Right atrium auricular region (tissue), 2 donors: Measurements from ENCODE around the gene ITSN2. TPM values are rescaled to one million over a fixed set of nuclear protein-coding genes. Genes with fewer than 3 reads are reported as not detected.

ENCODE experiments used
- DNase-seq: peaks from one replicate; pipeline ENCODE4 v3.0.0-alpha.2; 2019; ENCODE audit warnings: low spot score
- H3K27ac ChIP-seq, 2 donors: fragments of 200-600 bp; sonication (generic); 1 replicate in 1 of 2; 2 replicates in 1 of 2; pipeline ENCODE4 v1.5.1; 2016 to 2019
- H3K27me3 ChIP-seq, 2 donors: fragments of 200-600 bp; sonication (generic); one replicate each; pipeline versions ENCODE4 v1.5.1 to v1.6.0; 2017 to 2019
- H3K36me3 ChIP-seq: fragments of 200-600 bp; sonication (generic); one replicate; pipeline ENCODE4 v1.5.1; 2016
- H3K4me1 ChIP-seq, 2 donors: fragments of 200-600 bp; sonication (generic); one replicate each; pipeline versions ENCODE4 v1.5.1 to v1.6.0; 2017 to 2019
- H3K4me3 ChIP-seq, 2 donors: fragments of 200-600 bp; sonication (generic); 1 replicate in 1 of 2; 2 replicates in 1 of 2; pipeline ENCODE4 v1.5.1; 2017 to 2019; ENCODE audit warnings: mild to moderate bottlenecking in 1 of 2, moderate library complexity in 1 of 2
- H3K9me3 ChIP-seq, 2 donors: fragments of 200-600 bp; sonication (generic); one replicate each; pipeline ENCODE4 v1.5.1; 2019
- total RNA-seq, 2 donors: library from RNA; depleted of rRNA; stranded (reverse); fragments of >200 nt; gene quantifications; one replicate each; pipeline ENCODE4 v1.1.0, GENCODE V29; 2016
- TF ChIP-seq, protein P1 (sequence below), 2 donors: fragments of 200-600 bp; sonication (generic); IDR thresholded peaks; one replicate each; pipeline ENCODE4 v1.5.1; 2019; ENCODE audit warnings: antibody characterized with exemption in 2 of 2

ITSN2 gene
- total RNA-seq, 2 donors from 2014 or later = 40.1 to 40.4 TPM

DNA sequence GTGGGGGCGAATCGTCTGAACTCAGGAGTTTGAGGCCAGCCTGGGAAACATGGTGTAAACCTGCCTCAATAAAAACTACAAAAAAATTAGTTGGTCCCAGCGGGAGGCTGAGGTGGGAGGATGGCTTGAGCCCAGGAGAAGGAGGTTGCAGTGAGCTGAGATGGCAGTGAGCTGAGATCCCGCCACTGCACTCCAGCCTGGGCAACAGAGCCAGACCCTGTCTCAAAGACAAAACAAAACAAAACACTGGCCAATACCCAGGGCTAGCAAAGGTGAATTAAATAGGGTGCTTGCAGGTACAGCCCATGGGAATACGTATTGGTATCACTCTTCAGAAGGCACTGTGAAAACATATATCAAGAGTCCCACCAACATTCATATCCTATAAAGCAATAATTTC, 7.0 kb downstream of the ITSN2 start:
- Histone ChIP-seq H3K4me1 (peaks cover 0 to 63% of the 10 kb centered on the region in 2 donors), H3K36me3 (no peaks in the 10 kb centered on the region), H3K27ac (no peak overlapping the region), H3K9me3 (no peaks in the 10 kb centered on the region), H3K27me3 (no peaks in the 10 kb centered on the region), H3K4me3 (no peak overlapping the region)
- TF ChIP-seq, protein P1, sequence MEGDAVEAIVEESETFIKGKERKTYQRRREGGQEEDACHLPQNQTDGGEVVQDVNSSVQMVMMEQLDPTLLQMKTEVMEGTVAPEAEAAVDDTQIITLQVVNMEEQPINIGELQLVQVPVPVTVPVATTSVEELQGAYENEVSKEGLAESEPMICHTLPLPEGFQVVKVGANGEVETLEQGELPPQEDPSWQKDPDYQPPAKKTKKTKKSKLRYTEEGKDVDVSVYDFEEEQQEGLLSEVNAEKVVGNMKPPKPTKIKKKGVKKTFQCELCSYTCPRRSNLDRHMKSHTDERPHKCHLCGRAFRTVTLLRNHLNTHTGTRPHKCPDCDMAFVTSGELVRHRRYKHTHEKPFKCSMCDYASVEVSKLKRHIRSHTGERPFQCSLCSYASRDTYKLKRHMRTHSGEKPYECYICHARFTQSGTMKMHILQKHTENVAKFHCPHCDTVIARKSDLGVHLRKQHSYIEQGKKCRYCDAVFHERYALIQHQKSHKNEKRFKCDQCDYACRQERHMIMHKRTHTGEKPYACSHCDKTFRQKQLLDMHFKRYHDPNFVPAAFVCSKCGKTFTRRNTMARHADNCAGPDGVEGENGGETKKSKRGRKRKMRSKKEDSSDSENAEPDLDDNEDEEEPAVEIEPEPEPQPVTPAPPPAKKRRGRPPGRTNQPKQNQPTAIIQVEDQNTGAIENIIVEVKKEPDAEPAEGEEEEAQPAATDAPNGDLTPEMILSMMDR (IDR thresholded peaks at IDR 0.05) = no peak
- no peak for DNase-seq

DNA sequence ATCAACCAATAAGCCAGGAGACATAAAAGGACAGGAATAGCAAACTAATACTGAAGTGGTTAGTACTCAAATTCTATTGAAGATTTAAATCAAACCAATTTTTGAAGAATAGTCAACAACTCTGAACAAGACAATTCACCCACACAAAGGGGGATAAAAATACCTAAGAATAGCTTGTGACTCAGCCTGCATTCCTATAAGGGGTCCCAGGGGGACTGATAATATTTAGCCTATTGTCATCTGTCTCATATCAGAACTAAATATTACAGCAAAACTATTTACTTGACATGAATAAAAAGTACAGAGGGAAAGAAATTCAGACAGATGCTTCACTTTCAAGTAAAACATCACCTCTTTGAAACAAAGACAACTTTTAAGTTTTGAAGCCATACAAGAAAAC, 7.7 kb downstream of the ITSN2 start:
- Histone ChIP-seq H3K27ac (peak overlapping the region in 1 of 2 donors; percentile 46), H3K4me1 (peaks cover 0 to 63% of the 10 kb centered on the region in 2 donors), H3K9me3 (no peaks in the 10 kb centered on the region), H3K36me3 (no peaks in the 10 kb centered on the region), H3K4me3 (no peak overlapping the region), H3K27me3 (no peaks in the 10 kb centered on the region)
- no peak for DNase-seq
- TF ChIP-seq, protein P1 (IDR thresholded peaks at IDR 0.05) = no peak

DNA sequence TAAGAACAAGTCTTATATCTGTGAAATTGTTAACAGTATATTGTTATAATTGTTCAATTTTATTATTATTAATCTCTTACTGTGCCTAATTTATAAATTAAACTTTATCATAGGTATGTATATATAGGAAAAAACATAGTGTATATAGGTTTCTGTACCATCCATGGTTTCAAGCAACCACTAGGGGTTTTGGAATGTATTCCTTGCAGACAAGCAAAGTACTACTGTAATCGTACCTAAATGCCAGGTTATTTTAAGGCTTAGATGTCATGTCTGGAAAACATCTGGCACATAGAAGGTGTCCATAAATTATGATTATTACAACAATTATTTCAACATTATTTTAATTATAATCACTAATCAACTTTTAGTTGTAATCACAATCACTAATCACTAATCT, 8.4 kb downstream of the ITSN2 start:
- Histone ChIP-seq H3K9me3 (no peaks in the 10 kb centered on the region), H3K4me1 (peaks cover 0 to 63% of the 10 kb centered on the region in 2 donors), H3K4me3 (no peak overlapping the region), H3K36me3 (no peaks in the 10 kb centered on the region), H3K27ac (peak overlapping the region in 1 of 2 donors; percentile 46), H3K27me3 (no peaks in the 10 kb centered on the region)
- no peak for DNase-seq
- TF ChIP-seq, protein P1 (IDR thresholded peaks at IDR 0.05) = peak in 1 of 2 donors; percentile 40

DNA sequence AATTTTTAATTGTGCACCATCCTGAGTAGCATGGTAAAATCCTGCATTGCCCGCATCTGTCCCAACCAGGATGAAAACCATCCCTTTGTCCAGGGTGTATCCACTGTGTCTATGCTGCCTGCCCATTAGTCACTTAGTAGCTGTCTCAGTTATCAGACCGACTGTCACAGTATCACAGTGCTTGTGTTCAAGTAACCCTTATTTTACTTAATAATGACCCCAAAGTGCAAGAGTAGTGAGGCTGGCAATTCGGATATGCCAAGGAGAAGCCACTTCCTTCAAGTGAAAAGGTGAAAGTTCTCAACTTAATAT, 8.8 kb downstream of the ITSN2 start:
- TF ChIP-seq, protein P1 (IDR thresholded peaks at IDR 0.05) = no peak
- H3K27me3 ChIP-seq = no peaks in the 10 kb centered on the region
- H3K4me3 ChIP-seq = no peak overlapping the region
- H3K9me3 ChIP-seq = no peaks in the 10 kb centered on the region
- H3K36me3 ChIP-seq = no peaks in the 10 kb centered on the region
- H3K27ac ChIP-seq = no peak overlapping the region
- peaks cover 0 to 63% of the 10 kb centered on the region in 2 donors for H3K4me1 ChIP-seq
- no peak for DNase-seq

DNA sequence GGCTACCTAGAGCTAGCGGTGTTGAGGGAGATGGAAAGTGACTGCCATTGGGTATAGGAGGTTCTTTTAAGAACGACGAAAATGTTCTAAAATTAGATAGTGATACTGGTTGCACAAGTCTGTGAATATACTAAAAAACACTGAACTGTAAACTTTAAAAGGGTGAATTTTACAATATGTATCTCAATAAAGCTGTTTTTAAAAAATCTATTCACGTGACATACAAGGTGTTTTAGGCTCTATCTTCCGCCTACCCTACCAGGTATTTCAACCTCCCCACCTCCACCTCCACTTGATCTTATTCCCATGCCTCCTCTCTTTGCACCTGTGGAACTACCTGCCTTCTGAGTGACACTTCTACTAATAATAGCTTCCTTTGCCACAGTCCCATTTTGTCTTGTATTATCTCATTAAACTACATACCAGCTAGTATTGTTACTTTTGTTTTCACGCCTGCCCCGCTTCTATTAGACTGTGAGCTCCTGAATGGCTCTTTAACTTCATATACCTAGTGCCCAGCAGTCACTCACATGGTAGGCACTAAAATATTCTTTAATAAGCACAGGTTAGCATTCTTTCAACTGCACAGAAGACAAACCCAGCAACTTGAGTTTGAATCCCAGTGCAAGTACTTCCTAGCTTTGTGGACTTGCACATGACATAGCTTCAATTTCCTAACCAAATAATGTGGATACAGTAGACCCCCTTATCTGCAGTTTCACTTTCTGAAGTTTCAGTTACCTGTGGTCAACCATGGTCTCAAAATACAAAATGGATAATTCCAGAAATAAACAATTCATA, 9.3 kb downstream of the ITSN2 start:
- no peak for DNase-seq
- H3K27ac ChIP-seq = no peak overlapping the region
- H3K9me3 ChIP-seq = no peaks in the 10 kb centered on the region
- no peaks in the 10 kb centered on the region for H3K36me3 ChIP-seq
- TF ChIP-seq, protein P1 (IDR thresholded peaks at IDR 0.05) = no peak
- no peaks in the 10 kb centered on the region for H3K27me3 ChIP-seq
- H3K4me1 ChIP-seq = peaks cover 0 to 65% of the 10 kb centered on the region in 2 donors
- H3K4me3 ChIP-seq = no peak overlapping the region

DNA sequence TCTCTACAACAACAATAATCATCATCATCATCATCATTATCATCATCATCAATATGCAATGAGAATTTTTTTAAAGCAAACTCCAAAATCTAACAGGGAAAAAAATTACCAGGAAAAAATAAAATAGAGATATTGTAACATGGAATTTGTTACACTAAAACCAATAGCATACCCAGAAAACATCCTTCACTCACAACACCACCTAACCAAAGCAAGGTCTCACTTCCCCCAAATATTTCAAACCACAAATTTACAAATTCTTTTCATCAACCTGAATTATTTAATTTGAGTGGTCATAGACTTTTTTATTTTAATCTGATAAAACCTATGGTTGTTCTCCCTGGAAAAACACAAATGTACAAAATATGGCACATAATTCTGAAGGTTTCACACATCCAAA, 11.2 kb downstream of the ITSN2 start:
- no peaks in the 10 kb centered on the region for H3K9me3 ChIP-seq
- H3K27me3 ChIP-seq = no peaks in the 10 kb centered on the region
- H3K36me3 ChIP-seq = no peaks in the 10 kb centered on the region
- H3K4me3 ChIP-seq = no peak overlapping the region
- DNase-seq = no peak
- peaks cover 0 to 68% of the 10 kb centered on the region in 2 donors for H3K4me1 ChIP-seq
- H3K27ac ChIP-seq = no peak overlapping the region
- TF ChIP-seq, protein P1 (IDR thresholded peaks at IDR 0.05) = no peak
